Measurements from ENCODE around the gene NFS1.

NFS1 gene

DNA sequence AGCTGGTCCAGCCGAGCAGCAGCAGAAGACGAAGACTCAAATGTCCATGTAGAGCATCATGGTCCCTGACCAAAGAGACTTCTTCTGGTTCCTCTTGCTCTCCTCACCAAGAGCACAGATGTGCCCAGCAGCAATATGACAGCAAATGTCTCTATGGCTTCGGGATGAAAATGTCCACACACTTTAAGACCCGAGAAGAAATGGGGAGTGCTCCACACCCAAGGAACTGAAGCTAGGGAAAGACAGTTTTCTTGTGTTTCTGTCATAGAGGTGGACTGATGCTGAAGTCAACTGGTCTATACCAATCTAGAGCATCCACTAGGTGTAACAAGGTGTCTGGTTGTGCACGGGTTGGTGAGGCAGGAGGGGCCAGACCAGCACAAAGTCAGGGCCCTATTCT lies 29.9 kb downstream of the NFS1 start:
- no peak for DNase-seq

DNA sequence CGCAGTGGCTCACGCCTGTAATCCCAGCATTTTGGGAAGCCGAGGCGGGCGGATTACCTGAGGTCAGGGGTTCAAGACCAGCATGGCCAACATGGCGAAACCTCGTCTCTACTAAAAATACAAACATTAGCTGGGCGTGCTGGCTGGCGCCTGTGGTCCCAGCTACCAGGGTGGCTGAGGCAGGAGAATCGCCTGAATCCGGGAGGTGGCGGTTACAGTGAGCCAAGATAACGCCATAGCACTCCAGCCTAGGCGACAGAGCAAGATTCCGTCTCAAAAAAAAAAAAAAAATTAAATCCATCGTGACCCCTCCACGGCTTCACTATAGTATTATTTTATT lies 33.2 kb downstream of the NFS1 start:
- DNase-seq = no peak

DNA sequence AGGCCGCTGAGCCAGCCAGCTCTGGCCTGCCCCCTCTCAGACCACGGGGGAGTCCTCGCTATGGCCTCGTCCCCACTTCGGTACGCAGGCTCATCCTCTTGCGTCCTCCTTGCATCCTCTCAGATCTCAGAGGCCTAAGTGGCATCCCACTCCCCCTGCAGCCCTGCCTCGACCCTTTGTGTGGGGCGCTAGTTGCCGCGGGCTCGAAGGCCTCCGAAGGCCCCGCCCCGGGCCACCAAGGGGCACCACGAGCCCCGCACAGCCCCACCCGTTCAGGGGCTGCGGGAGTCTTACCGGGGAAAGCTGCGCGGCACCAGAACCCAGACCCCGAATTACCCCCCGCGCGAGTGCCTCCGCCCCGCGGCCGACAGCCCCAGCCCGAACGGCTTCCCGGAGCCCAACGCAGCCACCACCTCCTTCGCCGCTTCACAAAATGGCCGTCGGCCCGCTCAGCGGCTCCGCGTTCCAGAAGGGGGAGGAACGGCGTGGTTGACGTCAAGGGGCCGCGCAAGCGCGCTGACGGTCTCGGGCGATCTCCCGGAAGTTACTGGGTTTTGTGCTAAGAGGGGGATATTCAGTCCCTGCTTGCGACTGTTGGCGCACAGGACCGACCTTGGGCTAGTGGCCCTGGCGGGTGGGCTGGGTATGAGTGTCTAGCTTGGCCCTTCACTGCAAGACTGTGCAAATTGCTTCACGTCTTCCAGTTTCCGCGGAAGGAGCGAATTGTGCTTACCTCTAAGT lies 34.5 kb downstream of the NFS1 start, which contains the start of the genes CPNE1 and RBM12:
TSS of gene CPNE1 (minus strand) at position 435 of the 741 bp plus-strand sequence. CDS start 31,977 bp downstream, outside the sequence.
TSS of gene RBM12 (minus strand) at position 435 of the 741 bp plus-strand sequence. CDS start 9,578 bp downstream, outside the sequence.
- DNase-seq = peak; percentile 91

DNA sequence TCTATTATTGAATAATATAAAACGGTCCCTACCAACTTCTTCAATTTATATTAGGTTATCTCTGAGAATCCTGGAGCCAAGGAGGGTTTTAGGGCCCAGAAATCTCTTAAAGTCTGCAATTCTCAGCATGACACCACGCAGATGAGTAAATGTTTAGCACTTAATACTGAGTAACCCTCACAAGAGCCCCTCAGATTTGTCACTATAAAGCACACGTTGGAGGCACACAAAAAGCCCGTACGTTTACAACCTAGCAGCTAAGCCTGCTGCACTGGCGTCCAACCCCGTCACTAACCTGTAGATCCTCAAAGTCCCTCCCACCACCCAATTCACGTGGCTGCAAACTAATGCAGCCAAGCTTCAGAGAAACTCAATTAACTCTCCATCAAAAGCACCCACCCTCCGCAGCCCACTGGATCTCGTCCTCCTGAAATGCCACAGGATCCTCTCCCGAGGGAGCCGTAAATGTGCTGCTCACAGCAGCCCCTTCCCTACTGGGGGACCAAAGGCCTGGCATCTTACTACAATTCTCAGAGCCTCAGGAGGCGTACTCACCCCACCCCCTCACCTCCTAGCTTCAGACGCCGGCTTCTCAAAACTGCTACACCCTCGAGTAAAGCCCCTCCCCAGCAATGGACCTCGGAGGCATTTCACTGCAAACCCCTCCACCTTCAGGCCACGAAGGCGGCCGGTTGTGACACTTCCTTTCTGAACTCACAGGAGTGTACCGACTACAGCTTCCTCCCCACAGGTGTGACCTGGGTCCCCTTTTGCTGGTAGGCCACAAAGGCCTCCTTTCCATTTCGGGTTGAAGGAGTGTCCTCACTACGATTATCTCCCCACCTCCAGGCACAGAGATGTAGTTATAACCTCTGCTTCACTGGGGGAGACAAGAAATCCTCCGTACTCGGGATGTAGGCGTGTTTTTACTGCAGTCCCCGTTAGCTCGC lies 35.4 kb downstream of the NFS1 start:
- DNase-seq = peak; percentile 18

DNA sequence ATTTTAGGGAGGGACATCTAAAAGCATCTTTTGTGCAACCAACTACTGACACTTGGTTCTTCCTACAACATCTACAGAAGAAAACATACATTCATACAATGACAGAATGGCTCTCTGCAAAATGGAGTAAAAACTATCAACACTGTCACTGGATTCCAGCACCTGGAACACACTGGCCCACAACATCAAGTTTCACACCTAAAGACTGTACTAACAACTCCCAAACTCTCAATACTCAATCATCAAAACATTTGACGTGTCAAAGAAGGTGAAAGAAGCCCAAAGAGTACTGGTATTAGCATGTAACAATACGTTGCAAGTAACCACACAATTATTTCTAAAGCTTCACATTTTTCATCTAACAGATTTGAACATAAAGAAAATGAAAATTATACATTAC lies 36.6 kb downstream of the NFS1 start:
- no peak for DNase-seq

DNA sequence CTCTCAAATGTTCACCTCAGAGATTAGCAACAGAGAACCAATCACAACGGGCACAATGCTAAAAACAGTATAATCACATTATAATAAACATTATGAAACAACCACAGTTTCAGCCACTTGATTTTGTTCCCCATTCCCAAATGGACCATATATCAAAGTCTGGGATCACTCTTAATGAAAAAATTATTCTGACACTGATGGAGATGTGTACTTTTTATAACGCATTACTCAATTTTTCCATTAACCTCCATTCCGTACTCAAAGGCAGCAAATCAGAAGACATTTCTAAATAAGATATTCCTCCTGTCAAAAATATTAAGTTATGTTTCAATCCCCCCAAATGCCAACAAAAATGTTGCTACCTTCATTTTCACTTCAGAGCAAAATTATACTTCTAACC lies 37.2 kb downstream of the NFS1 start:
- DNase-seq = no peak

DNA sequence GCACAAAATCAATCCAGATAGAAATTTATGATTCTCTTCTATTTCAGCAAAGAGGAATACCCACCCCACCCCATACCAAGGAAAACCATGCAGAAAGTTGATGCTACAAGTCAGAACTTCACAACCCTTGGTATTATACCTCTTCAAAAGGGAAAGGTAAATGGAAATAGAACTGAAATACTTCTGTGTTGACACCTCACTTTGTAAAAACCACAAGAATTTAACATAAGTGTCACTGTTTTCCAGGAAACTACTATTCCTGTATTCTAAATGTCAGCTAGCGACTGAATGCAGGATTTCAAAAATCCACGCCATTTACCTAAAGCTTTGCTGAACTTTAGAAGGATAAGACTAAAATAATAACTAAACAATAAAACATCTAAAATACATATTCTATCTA lies 38.1 kb downstream of the NFS1 start:
- DNase-seq = peak; percentile 12

DNA sequence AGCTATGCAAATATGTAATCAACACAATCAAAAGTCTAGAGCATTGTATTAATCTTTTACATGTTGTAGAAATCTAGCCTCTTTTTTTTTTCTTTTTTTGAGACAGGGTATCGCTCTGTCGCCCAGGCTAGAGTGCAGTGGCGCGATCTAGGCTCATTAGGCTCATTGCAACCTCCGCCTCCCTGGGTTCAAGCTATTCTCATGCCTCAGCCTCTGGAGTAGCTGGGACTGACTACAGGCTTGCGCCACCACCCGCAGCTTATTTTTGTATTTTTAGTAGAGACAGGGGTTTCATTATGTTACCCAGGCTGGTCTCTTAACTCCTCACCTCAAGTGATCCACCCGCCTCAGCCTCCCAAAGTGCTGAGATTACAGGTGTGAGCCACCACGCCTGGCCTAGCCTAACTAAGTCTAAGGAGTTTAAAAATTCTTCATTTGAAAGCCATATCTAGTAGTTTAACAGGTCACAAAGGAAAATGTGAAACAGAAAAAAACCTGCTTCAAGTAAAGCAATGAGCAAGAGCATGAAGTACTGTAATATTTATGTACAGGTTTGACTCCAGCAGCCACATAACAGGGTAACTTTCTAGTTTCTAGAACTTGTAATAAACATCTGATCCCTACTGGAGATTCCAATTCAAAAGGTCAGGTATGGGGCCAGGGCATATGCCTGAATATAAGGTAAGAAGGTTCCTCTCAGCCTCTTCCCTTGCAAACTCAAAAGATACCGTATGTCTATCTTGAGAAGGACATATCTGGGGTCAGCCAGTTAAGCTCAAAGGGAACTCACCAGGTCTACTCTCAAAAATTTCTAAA lies 38.8 kb downstream of the NFS1 start:
- DNase-seq = no peak

DNA sequence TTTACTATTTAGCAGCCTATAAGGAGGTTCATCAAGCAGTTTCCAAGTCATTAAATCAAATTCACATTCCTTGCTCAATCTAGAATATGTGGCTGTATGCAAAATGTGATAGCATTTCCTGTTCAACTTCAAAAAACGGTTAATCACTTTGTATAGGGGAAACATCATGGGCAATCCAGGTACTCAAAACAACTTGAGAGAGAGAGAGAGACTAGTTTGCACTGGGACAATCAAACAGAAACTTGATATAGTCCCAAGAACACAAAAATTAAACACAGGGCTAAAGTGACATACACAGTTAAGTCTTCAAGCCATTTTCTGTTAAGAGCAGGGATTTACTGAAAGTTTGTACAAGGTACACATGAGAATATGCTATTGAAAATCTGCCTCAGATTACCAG lies 41.9 kb downstream of the NFS1 start:
- no peak for DNase-seq

DNA sequence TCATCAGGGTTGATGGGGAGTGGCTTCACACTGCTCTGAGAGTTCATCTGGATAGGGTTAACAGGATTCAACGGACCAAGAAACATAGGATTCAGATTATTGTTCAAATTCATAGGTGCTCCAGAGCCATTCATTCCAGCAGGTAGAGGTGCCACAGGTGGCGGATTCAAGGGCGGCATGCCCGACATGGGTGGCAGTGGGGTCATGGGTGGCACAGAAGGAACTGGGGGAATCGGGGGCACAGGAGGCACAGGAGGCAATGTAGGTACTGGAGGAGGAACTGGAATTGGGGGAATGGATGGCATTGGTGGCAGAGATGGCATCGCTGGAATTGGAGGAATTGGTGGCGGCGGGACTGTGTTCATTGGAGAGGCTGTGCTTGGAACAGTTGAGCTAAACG lies 44.7 kb downstream of the NFS1 start:
- no peak for DNase-seq

DNA sequence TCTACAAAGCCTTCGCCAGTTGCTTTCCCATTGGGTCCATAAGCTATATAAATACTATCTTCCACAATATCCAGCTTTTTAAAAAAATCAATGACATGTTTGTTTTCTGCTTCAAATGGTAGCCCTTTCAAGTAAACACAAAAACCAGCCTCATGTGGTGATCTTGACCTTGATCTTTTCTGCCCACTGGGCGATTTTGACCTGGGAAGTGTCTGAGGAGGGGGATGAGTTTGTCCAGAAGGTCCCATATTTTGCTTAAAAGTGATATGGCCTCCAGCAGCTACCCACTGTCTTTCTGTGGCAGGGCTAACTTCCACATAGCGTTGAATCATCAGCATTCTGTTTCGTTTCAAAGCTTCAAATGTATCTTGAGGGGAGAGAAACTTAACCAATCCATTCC lies 45.3 kb downstream of the NFS1 start:
- no peak for DNase-seq

DNA sequence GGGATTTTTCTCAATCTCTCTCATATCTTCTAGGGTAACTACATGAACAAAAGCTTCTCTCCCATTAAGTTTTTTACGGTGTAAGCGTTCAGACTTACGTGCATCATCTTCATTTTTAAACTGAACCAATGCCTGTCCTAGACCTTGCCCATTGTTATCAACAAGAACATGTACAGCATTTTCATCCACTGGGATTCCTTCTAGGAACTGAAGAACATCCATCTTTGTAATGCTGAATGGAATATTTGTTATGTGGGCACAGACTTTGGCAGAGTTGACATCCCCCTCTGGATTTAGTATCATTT lies 45.8 kb downstream of the NFS1 start:
- DNase-seq = no peak

DNA sequence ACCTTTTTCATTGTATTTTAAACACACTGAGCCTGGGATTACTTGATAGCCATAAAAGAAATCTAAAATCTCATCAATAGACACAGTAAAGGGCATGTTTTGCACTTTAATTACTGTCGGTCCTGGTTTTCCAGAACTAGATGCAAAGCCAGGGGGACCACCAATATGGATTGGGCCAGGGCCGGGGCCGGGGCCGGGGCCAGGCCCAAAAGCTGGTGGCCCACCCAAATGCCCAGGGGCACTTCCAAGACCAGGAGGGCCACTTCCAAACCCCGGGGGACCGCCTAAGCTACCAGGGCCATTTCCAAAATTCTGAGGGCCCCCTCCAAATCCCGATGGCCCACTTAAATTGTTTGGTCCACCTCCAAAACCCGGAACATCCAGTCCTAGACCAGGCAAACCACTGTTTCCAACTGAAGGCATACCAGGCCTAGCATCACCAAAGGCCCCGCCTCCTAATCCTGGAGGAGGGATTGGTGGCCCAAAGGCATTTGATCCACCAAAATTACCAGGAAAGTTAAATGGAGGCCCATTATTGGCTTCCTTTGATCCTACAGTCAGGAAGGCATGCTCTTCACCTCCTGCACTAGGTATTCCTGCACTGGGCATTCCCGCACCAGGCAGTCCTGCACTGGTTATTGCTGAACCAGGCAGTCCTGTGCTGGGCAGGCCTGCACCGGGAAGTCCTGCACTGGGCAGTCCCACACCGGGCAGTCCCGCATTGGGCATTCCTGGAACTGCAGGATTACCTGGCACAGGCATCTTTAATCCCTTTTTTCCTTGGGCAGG lies 46.3 kb downstream of the NFS1 start:
- DNase-seq = no peak

DNA sequence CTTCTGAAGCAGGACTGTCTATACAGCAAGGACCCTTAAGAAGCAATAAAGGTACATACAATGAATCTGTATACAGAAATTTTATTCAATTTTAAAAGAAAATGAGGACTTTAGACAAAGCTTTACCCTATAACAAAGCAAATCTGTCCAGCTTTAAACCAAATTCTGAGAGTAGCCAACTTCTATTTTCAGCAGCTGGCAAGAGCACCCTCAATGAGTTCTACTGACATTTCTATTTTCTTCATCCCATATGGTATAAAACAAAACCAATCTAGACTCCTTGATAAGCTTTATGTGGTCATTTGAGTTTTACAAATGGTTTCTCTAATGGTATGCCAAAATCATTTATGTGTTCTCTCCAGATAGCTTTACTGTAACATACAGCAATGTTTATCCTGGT lies 47.2 kb downstream of the NFS1 start:
- DNase-seq = no peak

DNA sequence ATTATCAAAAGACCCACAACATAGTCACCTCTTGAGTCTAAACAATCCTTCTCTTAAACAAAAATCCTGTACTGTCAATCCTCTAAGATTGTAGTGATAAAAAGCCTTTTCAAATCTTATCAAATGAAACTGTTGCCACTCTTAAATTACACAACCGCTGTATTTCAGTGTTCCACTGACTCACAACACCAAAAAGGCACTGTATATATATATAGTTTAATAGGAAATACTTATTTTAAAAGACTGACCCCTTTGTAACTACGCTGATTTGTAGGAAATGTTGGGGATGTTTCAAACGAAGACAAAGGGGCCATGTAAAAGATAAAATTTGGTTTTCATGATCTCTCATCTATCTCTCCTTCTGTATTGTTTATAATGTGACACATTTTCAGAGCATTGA lies 48.5 kb downstream of the NFS1 start:
- no peak for DNase-seq

DNA sequence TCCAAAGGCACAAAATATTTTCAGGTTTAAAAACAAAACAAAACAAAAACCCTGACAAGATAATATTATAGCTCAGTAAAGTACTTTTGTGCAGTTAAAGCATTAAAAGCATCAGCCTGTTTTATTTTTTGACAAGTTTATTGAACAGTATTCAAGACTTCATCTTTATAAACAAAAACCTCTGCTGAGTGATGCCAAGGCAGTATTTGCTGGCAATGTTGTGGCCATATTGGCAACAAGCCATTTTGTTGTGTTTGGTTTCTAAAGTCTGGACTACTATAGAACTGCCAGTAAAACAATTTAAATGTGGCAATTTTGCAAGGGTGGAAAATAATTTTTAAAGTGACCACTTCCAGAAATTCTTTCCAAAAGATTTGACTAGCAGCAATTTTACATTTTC lies 50.3 kb downstream of the NFS1 start:
- no peak for DNase-seq

DNA sequence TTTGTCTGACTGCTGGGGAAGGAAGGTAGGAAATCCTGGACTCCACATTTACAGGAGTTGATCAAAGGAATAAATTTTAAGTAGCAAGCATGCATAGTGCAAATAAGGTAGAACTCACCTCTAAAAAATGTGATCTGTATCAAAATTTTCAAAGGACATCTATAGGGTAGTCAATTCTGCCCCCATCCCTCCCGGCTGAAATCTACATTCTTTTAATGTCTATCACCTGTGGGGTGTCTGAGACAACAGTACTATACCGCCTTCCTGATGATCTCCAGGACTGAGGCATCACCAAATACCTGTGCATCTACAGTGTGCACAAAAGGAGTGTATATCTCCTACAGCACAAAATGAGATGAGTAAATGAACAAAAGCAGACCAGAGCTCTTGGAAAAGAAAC lies 54.3 kb downstream of the NFS1 start:
- no peak for DNase-seq

DNA sequence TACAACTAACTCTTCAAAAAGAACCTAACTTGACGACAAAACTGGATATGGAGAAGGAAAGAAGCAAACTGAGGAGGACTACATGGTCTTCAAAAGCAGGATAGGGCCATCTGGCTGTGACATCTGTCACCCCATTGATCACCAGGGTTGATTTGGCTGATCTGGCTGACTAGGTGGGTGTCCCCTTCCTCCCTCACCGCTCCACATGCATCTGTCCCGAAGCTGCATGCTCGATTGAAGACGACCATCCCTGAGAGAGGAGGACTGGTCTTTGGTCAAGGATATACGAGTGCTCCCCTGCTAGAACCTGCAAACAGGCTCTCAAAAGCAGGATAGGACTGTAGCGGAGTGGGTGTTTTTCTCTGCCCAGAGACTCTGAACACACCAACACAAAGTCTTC lies 56.1 kb downstream of the NFS1 start:
- no peak for DNase-seq

DNA sequence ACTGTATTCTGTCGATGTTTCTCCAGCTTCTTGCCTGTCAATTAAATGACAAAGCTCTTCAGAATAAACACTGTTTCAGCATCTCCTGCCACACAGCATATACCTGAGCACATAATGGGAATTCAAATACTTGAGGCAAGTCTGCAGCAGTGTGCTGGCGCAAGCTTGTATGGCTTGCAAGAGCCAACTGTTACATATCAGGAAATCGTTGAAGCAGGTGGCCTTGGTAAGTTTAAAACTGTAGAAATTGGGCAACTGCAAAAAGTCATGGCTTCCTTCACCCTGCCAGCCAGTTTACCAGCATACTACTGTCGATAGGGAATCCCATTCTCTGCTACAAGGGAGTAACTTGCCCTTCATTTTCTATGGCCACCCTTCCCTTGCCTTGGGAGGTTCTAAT lies 57.4 kb downstream of the NFS1 start:
- no peak for DNase-seq

DNA sequence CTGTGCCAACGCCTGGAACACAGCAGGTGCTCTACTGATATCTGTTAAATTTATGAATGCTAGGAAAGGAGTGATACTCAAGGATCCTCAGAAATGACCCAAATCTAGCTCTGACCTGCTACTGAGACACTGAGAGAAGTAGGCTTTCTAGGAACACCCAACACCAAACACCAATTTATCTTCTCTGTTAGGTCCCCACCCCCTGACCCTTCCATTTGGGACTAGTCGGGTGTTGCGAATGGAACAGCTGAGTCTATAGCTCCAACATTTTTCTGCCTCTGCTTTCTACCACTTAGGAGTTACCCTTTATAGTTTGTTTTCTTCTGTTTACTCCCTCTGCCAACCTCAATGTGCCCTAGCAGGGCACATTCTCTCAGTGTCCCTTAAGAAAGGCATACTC lies 58.4 kb downstream of the NFS1 start:
- no peak for DNase-seq

DNA sequence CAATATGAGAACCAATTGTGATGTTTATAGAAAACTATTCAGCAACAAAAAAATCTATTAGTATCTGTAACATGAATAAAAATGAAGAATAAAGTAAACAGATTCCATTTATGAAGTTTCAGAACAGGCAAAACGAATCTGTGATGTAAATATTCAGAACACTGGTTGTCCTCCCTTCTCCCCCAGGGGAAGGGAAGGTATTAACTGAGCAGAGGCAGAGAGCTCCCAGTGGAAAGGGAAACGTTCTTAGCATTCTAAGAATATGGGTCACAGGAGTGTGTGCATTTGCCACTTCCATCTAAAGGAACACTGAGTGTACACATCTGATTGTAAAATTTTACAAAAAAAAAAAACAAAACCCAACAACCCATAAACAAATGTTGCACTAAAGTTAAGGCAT lies 60.4 kb downstream of the NFS1 start:
- DNase-seq = no peak

DNA sequence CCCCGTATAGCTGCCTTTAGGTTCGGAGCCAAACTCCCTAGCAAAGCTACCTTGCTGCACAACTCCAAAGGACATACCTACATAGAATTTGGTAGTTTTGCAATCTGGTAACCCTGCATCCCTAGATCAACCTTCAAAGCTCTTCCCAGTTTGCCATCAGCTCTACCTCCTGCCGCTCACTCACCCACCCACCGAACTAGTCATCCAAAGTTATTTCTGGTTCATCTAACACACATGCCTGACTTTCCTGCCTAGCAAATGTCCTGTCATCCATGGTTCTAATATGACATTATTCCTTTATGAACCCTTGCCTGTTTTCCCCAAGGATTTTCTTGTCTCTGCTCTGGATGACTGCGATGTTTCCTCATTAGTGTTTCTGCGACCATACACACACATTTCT lies 61.9 kb downstream of the NFS1 start:
- no peak for DNase-seq

DNA sequence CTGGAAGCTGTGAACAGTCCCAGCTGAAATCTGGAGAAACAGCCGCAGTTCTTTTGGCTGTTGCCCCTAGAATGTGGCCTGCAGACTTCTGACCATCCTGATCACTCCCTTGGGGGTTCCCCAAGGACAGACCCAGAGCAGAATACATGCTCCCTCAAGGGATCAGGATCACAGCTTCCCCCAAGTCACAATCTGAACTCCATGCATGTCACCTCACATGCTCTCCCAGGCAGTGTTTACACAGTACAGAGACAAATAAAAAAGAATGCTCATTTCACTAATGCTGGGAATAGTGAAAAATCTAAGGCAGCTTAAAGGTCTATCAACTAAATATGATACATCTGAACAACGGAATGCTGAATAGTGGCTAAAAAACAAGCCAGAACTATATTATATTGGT lies 63.1 kb downstream of the NFS1 start:
- DNase-seq = no peak

All from fibroblast of upper back skin (primary cell).